Left lung (tissue), 10 donors: ENCODE results near the gene CACNA1D. TPM values are rescaled to one million over a fixed set of nuclear protein-coding genes. Genes with fewer than 3 reads are reported as not detected.

Experiments
- ATAC-seq: fragments of 200-7000 bp; cut with Tn5 transposase; one replicate; pipeline ENCODE4 v1.9.1; 2020; ENCODE audit warnings: moderate library complexity
- DNase-seq, 4 donors: peaks; one replicate each; pipeline ENCODE4 v3.0.0-alpha.2; 2013 to 2020
- H3K27ac ChIP-seq, 2 donors: fragments of 200-600 bp; sonication (generic) in 1 of 2; one replicate each; pipeline versions ENCODE4 v1.5.0 to v1.8.0; 2020 to 2021
- H3K27me3 ChIP-seq, 2 donors: fragments of 200-600 bp; sonication (generic) in 1 of 2; one replicate each; pipeline versions ENCODE4 v1.5.0 to v1.8.0; 2020 to 2021
- H3K36me3 ChIP-seq, 2 donors: fragments of 200-600 bp; sonication (generic) in 1 of 2; one replicate each; pipeline versions ENCODE4 v1.5.0 to v1.8.0; 2020 to 2021
- H3K4me1 ChIP-seq, 2 donors: fragments of 200-600 bp; one replicate each; pipeline ENCODE4 v1.8.0; 2021
- H3K4me3 ChIP-seq, 2 donors: fragments of 200-600 bp; sonication (generic) in 1 of 2; one replicate each; pipeline versions ENCODE4 v1.5.0 to v1.8.0; 2020 to 2021; ENCODE audit warnings: mild to moderate bottlenecking in 1 of 2
- H3K9me3 ChIP-seq, 2 donors: fragments of 200-600 bp; sonication (generic) in 1 of 2; one replicate each; pipeline versions ENCODE4 v1.5.0 to v1.8.0; 2020 to 2021
- CTCF ChIP-seq, 2 donors: fragments of 200-600 bp; sonication (generic) in 1 of 2; IDR thresholded peaks; one replicate each; pipeline versions ENCODE4 v1.5.0 to v1.8.0; 2021; ENCODE audit warnings: antibody characterized with exemption in 2 of 2
- intact Hi-C, 2 donors: fragments of 100-400 bp; cut with DNase I; formaldehyde crosslinking; loops; one replicate each; pipeline versions ENCODE4 v1.11.2 to v1.14.2; 2022
- polyA plus RNA-seq, 6 donors: library from polyadenylated mRNA; unstranded; fragments of 120-200 nt; gene quantifications; one replicate each; pipeline ENCODE4 v1.2.1, GENCODE V29; 2013; ENCODE audit not compliant: insufficient read length in 6 of 6
- total RNA-seq, 2 donors: library from RNA; stranded (reverse); fragmentation: NEBNext Ultra II Directional; extraction: Animal tissue kit (Norgen Biotek cat#: 25700); gene quantifications; one replicate each; pipeline ENCODE4 v1.2.1, GENCODE V29; 2021
- donor health status: DM: no; HTN: yes; CAD: no.
- donor health status: DM: no; HTN: no; CAD: no.

The CACNA1D gene
- total and polyA plus RNA-seq, 8 donors, result 32.6 to 78.2 (median 56.2) TPM

- no peaks in the 10 kb centered on the region for H3K9me3 ChIP-seq
- H3K36me3 ChIP-seq, result no peaks in the 10 kb centered on the region
- H3K4me1 ChIP-seq, result peaks cover 0 to 4% of the 10 kb centered on the region in 2 donors
- H3K27ac ChIP-seq, result no peak overlapping the region
- H3K4me3 ChIP-seq, result no peak overlapping the region
- peaks cover 0 to 4% of the 10 kb centered on the region in 2 donors for H3K27me3 ChIP-seq
- intact Hi-C loops, result no loop called here
- ATAC-seq, result no peak
- peak in 2 of 4 donors; percentile 84 to 89 for DNase-seq
- no peak for TF ChIP-seq CTCF (IDR thresholded peaks at IDR 0.05)
Measured at GRCh38 chr3:53672981-53673380, 178.6 kb downstream of the CACNA1D start.

GRCh38 chr3:53673722-53674350, 179.4 kb downstream of the CACNA1D start:
- Histone ChIP-seq H3K27me3 (peaks cover 0 to 4% of the 10 kb centered on the region in 2 donors), H3K4me1 (peaks cover 0 to 4% of the 10 kb centered on the region in 2 donors), H3K27ac (no peak overlapping the region), H3K36me3 (no peaks in the 10 kb centered on the region), H3K9me3 (no peaks in the 10 kb centered on the region), H3K4me3 (no peak overlapping the region)
- DNase-seq (no peak), ATAC-seq (no peak)
- no peak for TF ChIP-seq CTCF (IDR thresholded peaks at IDR 0.05)
- intact Hi-C loops, result no loop called here

GRCh38 chr3:53674582-53674981, 180.2 kb downstream of the CACNA1D start:
- ATAC-seq (no peak), DNase-seq (no peak)
- no peak overlapping the region for H3K4me3 ChIP-seq
- H3K36me3 ChIP-seq, result no peaks in the 10 kb centered on the region
- no peak for TF ChIP-seq CTCF (IDR thresholded peaks at IDR 0.05)
- peaks cover 0 to 4% of the 10 kb centered on the region in 2 donors for H3K4me1 ChIP-seq
- no peaks in the 10 kb centered on the region for H3K9me3 ChIP-seq
- H3K27ac ChIP-seq, result no peak overlapping the region
- intact Hi-C loops, result no loop called here
- H3K27me3 ChIP-seq, result peaks cover 0 to 4% of the 10 kb centered on the region in 2 donors

- H3K4me1 ChIP-seq, result peaks cover 0 to 4% of the 10 kb centered on the region in 2 donors
- H3K9me3 ChIP-seq, result no peaks in the 10 kb centered on the region
- intact Hi-C loops, result no loop called here
- no peak overlapping the region for H3K27ac ChIP-seq
- no peak for TF ChIP-seq CTCF (IDR thresholded peaks at IDR 0.05)
- H3K36me3 ChIP-seq, result no peaks in the 10 kb centered on the region
- ATAC-seq (no peak), DNase-seq (no peak)
- peaks cover 0 to 7% of the 10 kb centered on the region in 2 donors for H3K27me3 ChIP-seq
- H3K4me3 ChIP-seq, result no peak overlapping the region
Measured at GRCh38 chr3:53675022-53675697, 180.7 kb downstream of the CACNA1D start.

GRCh38 chr3:53675942-53676341, 181.5 kb downstream of the CACNA1D start:
- Histone ChIP-seq H3K4me1 (peaks cover 0 to 4% of the 10 kb centered on the region in 2 donors), H3K9me3 (no peaks in the 10 kb centered on the region), H3K4me3 (no peak overlapping the region), H3K27me3 (peaks cover 0 to 15% of the 10 kb centered on the region in 2 donors), H3K36me3 (no peaks in the 10 kb centered on the region), H3K27ac (no peak overlapping the region)
- ATAC-seq (no peak), DNase-seq (no peak)
- intact Hi-C loops, result no loop called here
- no peak for TF ChIP-seq CTCF (IDR thresholded peaks at IDR 0.05)
